ENCODE results near the gene ZKSCAN8.

DNA sequence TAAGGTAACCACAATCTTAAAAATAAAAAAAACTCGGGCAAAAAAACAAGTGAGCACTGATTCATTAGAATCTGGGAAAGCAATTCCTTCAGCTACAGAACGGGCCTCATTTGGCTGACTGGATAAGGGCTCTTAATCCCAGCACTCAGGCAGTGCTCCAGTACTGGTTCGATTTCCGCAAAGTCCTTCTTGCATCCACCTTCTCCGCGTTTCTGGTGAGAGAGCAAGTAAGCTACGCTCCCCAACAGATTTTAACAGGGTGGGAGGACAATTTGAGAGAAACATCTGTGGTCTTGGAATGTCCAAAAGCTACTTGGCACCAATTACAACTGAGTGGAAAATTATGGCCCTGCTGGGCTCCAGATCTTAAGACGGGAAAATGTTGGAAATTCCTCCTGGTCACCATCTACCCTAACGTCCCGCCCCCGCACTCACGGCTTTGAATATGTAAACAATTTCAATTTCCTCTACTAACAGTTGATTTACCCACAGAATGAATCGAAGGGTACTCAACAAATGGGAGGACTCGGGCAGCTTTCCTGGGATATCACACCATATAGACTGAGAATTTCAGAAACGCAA, 65.3 kb downstream of the ZKSCAN8 start:
- TF ChIP-seq CTCF (IDR thresholded peaks at IDR 0.05), result no peak
- no peak for TF ChIP-seq POLR2A (IDR thresholded peaks at IDR 0.05)
